K562 (cell line): ENCODE measurements around the gene MCCD1. TPM values are rescaled to one million over a fixed set of nuclear protein-coding genes. Genes with fewer than 3 reads are reported as not detected.

ENCODE experiments used
- BCL6 ChIP-seq: fragments of 250-450 bp; sonication (Bioruptor Pico); IDR thresholded peaks from 2 replicates; pipeline ENCODE4 v1.4.0; 2020
- CEBPG ChIP-seq, 3 experiments: fragments of 200-800 bp in 1 of 3; sonication (Bioruptor generic) in 1 of 3; sonication (generic) in 1 of 3; formaldehyde crosslinking in 1 of 3; IDR thresholded peaks in 2 of 3; conservative IDR thresholded peaks in 1 of 3; 2 replicates each; pipeline versions ENCODE4 v1.6.1 to v1.8.0; 2016 to 2022; ENCODE audit warnings: missing compliant biosample characterization in 2 of 3, missing genetic modification characterization in 2 of 3, mild to moderate bottlenecking in 1 of 3, missing genetic modification reagents in 1 of 3
- ELF1 ChIP-seq: fragments of 200-800 bp; sonication (Bioruptor generic); IDR thresholded peaks from 2 replicates; pipeline ENCODE4 v1.6.1; 2016; ENCODE audit warnings: missing genetic modification characterization, missing compliant biosample characterization
- ERF ChIP-seq: fragments of 450-650 bp; formaldehyde crosslinking; IDR thresholded peaks from 2 replicates; pipeline ENCODE4 v1.4.0; 2020; ENCODE audit warnings: mild to moderate bottlenecking, mixed read lengths
- FOSL1 ChIP-seq: fragments of 200-800 bp; sonication (Bioruptor generic); conservative IDR thresholded peaks from 2 replicates; pipeline ENCODE4 v1.6.1; 2016; ENCODE audit warnings: missing genetic modification characterization, missing compliant biosample characterization
- FOXA3 ChIP-seq, 2 experiments: fragments of 450-650 bp in 1 of 2; sonication (generic) in 1 of 2; formaldehyde crosslinking; IDR thresholded peaks in 1 of 2; conservative IDR thresholded peaks in 1 of 2; 2 replicates each; pipeline versions ENCODE4 v1.4.0 to v1.8.0; 2020 to 2022; ENCODE audit warnings: mild to moderate bottlenecking in 2 of 2, missing genetic modification reagents in 1 of 2
- LEF1 ChIP-seq: fragments of 450-650 bp; IDR thresholded peaks from 2 replicates; pipeline ENCODE4 v1.6.1; 2016; ENCODE audit warnings: mild to moderate bottlenecking
- MBD2 ChIP-seq: sonication (generic); IDR thresholded peaks from 2 replicates; pipeline ENCODE4 v1.6.1; 2016; ENCODE audit warnings: low read depth, borderline replicate concordance
- MCM3 ChIP-seq: fragments of 450-650 bp; IDR thresholded peaks from 2 replicates; pipeline ENCODE4 v1.6.1; 2016
- NBN ChIP-seq: fragments of 450-650 bp; IDR thresholded peaks from 2 replicates; pipeline ENCODE4 v1.6.1; 2016; ENCODE audit warnings: low read depth, mild to moderate bottlenecking
- NUFIP1 ChIP-seq: fragments of 450-650 bp; IDR thresholded peaks from 2 replicates; pipeline ENCODE4 v1.6.1; 2018; ENCODE audit not compliant: partially characterized antibody
- PYGO2 ChIP-seq: fragments of 450-650 bp; IDR thresholded peaks from 2 replicates; pipeline ENCODE4 v1.6.1; 2016; ENCODE audit warnings: mild to moderate bottlenecking, missing genetic modification characterization, moderate library complexity, missing compliant biosample characterization
- RFX7 ChIP-seq: fragments of 250-450 bp; sonication (Bioruptor Pico); IDR thresholded peaks from 2 replicates; pipeline ENCODE4 v1.5.1; 2021; ENCODE audit warnings: mild to moderate bottlenecking
- SMARCB1 ChIP-seq: IDR thresholded peaks from 2 replicates; pipeline ENCODE4 v1.6.1; 2011; ENCODE audit warnings: improper control_type of control experiment, low read depth; ENCODE audit not compliant: insufficient read length
- SMARCE1 ChIP-seq: fragments of 450-650 bp; IDR thresholded peaks from 2 replicates; pipeline ENCODE4 v1.7.1; 2016; ENCODE audit warnings: mild to moderate bottlenecking
- TARDBP ChIP-seq: fragments of 450-650 bp; IDR thresholded peaks from 2 replicates; pipeline ENCODE4 v1.6.1; 2016
- ZFP30 ChIP-seq: fragments of 250-450 bp; sonication (Bioruptor Pico); IDR thresholded peaks from 2 replicates; pipeline ENCODE4 v1.8.0; 2022; ENCODE audit warnings: moderate library complexity, mild to moderate bottlenecking, inconsistent platforms, borderline replicate concordance
- ZNF717 ChIP-seq: fragments of 250-450 bp; sonication (Bioruptor Pico); IDR thresholded peaks from 2 replicates; pipeline ENCODE4 v1.5.0; 2021
- polyA plus RNA-seq, 8 experiments: library from polyadenylated mRNA; depleted of rRNA in 4 of 8; stranded (reverse) in 5 of 8; unstranded in 3 of 8; fragments of >200 nt; fragmentation: Nextera tagmentation in 2 of 8; fragmentation: Illumina TruSeq in 1 of 8; extraction: Ambion mirVana in 2 of 8; extraction: Trizol in 1 of 8; gene quantifications; 2 replicates each; pipeline versions ENCODE4 v1.2.1 to v1.2.3, GENCODE V29; 2011 to 2014; ENCODE audit warnings: inconsistent platforms in 1 of 8, missing spikeins in 1 of 8
- total RNA-seq, 7 experiments: library from RNA; depleted of rRNA in 6 of 7; stranded (reverse); fragments of >200 nt in 6 of 7; fragmentation: Illumina TruSeq in 2 of 7; extraction: Trizol in 2 of 7; gene quantifications; 2 replicates each; pipeline versions ENCODE4 v1.2.1 to v1.2.3, GENCODE V29; 2011 to 2021; ENCODE audit warnings: low replicate concordance in 1 of 7
- TF ChIP-seq, protein P1 (sequence below): fragments of 450-650 bp; formaldehyde crosslinking; IDR thresholded peaks from 2 replicates; pipeline ENCODE4 v1.4.0; 2022; ENCODE audit warnings: missing genetic modification characterization
- TF ChIP-seq, protein P2 (sequence below): fragments of 250-450 bp; sonication (Bioruptor Pico); IDR thresholded peaks from 2 replicates; pipeline ENCODE4 v1.8.0; 2021; ENCODE audit warnings: borderline replicate concordance, mild to moderate bottlenecking, moderate library complexity; ENCODE audit not compliant: poor library complexity, severe bottlenecking
- TF ChIP-seq, protein P3 (sequence below): fragments of 450-650 bp; formaldehyde crosslinking; conservative IDR thresholded peaks from 2 replicates; pipeline ENCODE4 v1.4.0; 2022; ENCODE audit warnings: mild to moderate bottlenecking, missing genetic modification characterization
- TF ChIP-seq, protein P4 (sequence below), 2 experiments: fragments of 450-650 bp in 1 of 2; IDR thresholded peaks; 2 replicates each; pipeline ENCODE4 v1.6.1; 2011 to 2017; ENCODE audit warnings: low read depth in 2 of 2, antibody characterized with exemption in 1 of 2, borderline replicate concordance in 1 of 2, low read length in 1 of 2, mild to moderate bottlenecking in 1 of 2, mixed read lengths in 1 of 2; ENCODE audit not compliant: control insufficient read depth in 1 of 2

MCCD1 gene
- total and polyA plus RNA-seq, 9 of the 15 experiments (the other 6 are each of a cell fraction or from before 2014, with no cell fraction given), result not detected

DNA sequence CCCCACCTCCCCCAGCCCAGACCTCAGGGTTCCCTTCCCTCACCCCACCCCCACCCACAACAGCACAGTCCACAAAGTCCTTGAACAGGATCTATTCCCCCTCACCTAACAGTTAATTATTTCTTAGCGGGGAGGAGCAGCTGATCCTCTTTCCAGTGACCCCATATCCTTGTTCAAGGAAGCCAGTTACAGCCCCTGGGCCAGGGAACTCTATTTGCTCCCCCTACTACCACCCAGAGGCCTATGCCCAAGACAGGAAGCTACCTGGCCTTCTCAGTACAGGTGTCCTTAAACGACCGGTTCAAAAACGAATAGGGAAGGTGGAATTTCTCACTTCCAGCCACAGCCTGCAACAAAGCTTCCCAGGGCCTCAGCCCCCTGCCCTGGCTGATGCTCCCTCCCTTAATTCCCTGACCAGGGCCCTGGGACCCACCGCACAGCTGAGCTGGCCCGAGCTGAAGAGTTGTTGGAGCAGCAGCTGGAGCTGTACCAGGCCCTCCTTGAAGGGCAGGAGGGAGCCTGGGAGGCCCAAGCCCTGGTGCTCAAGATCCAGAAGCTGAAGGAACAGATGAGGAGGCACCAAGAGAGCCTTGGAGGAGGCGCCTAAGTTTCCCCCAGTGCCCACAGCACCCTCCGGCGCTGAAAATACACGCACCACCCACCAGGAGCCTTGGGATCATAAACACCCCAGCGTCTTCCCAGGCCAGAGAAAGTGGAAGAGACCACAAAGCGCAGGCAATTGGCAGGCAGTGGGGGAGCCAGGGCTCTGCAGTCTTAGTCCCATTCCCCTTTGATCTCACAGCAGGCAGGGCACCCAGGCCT lies 778 bp downstream of the MCCD1 start (continued):
- TF ChIP-seq NBN (no peak), FOXA3 (CRISPR knock-in tag; conservative IDR thresholded peaks at IDR 0.05 in 1 of 2, IDR thresholded peaks at IDR 0.05 in 1 of 2) (no peak), MBD2 (0 out of 2 replicates have a peak, but pooled peaks have one; percentile 11), ZNF717 (CRISPR knock-in tag) (peak; percentile 56; the same call in 1 of the 2 replicates), FOSL1 (tag) (no peak), TARDBP (no peak), ZFP30 (CRISPR knock-in tag) (no peak), NUFIP1 (no peak), RFX7 (peak; percentile 70; the same call in 1 of the 2 replicates), CEBPG (CRISPR knock-in tag; IDR thresholded peaks at IDR 0.05) (no peak), CEBPG (tag; conservative IDR thresholded peaks at IDR 0.05 in 1 of 2, IDR thresholded peaks at IDR 0.05 in 1 of 2) (no peak), SMARCE1 (no peak), BCL6 (no peak), ERF (CRISPR knock-in tag) (peak; percentile 61; the same call in 1 of the 2 replicates), MCM3 (no peak), SMARCB1 (no peak), LEF1 (0 out of 2 replicates have a peak, but pooled peaks have one; percentile 28), ELF1 (no peak), PYGO2 (tag) (no peak)
- TF ChIP-seq, protein P1, sequence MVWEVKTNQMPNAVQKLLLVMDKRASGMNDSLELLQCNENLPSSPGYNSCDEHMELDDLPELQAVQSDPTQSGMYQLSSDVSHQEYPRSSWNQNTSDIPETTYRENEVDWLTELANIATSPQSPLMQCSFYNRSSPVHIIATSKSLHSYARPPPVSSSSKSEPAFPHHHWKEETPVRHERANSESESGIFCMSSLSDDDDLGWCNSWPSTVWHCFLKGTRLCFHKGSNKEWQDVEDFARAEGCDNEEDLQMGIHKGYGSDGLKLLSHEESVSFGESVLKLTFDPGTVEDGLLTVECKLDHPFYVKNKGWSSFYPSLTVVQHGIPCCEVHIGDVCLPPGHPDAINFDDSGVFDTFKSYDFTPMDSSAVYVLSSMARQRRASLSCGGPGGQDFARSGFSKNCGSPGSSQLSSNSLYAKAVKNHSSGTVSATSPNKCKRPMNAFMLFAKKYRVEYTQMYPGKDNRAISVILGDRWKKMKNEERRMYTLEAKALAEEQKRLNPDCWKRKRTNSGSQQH (CRISPR knock-in tag), result peak; percentile 79; the same call in 1 of the 2 replicates
- TF ChIP-seq, protein P2, sequence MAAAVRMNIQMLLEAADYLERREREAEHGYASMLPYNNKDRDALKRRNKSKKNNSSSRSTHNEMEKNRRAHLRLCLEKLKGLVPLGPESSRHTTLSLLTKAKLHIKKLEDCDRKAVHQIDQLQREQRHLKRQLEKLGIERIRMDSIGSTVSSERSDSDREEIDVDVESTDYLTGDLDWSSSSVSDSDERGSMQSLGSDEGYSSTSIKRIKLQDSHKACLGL, result no peak
- TF ChIP-seq, protein P3, sequence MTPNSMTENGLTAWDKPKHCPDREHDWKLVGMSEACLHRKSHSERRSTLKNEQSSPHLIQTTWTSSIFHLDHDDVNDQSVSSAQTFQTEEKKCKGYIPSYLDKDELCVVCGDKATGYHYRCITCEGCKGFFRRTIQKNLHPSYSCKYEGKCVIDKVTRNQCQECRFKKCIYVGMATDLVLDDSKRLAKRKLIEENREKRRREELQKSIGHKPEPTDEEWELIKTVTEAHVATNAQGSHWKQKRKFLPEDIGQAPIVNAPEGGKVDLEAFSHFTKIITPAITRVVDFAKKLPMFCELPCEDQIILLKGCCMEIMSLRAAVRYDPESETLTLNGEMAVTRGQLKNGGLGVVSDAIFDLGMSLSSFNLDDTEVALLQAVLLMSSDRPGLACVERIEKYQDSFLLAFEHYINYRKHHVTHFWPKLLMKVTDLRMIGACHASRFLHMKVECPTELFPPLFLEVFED (CRISPR knock-in tag), result peak; percentile 29; the same call in 1 of the 2 replicates
- TF ChIP-seq, protein P4, sequence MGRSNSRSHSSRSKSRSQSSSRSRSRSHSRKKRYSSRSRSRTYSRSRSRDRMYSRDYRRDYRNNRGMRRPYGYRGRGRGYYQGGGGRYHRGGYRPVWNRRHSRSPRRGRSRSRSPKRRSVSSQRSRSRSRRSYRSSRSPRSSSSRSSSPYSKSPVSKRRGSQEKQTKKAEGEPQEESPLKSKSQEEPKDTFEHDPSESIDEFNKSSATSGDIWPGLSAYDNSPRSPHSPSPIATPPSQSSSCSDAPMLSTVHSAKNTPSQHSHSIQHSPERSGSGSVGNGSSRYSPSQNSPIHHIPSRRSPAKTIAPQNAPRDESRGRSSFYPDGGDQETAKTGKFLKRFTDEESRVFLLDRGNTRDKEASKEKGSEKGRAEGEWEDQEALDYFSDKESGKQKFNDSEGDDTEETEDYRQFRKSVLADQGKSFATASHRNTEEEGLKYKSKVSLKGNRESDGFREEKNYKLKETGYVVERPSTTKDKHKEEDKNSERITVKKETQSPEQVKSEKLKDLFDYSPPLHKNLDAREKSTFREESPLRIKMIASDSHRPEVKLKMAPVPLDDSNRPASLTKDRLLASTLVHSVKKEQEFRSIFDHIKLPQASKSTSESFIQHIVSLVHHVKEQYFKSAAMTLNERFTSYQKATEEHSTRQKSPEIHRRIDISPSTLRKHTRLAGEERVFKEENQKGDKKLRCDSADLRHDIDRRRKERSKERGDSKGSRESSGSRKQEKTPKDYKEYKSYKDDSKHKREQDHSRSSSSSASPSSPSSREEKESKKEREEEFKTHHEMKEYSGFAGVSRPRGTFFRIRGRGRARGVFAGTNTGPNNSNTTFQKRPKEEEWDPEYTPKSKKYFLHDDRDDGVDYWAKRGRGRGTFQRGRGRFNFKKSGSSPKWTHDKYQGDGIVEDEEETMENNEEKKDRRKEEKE (IDR thresholded peaks at IDR 0.05; ENCODE audit: borderline replicate concordance in 1 of 2, control insufficient read depth in 1 of 2, low read depth in 2 of 2, low read length in 1 of 2), result no peak; a peak in 1 of 4 replicates
